Measurements from ENCODE around the gene F11.
"Not testable (repeated sequence)": the region's sequence is repeated elsewhere in the genome, so short reads cannot be mapped to it uniquely, and the experiment has no call there.

F11 gene

GRCh38 chr4:186264660-186265059, 1.3 kb upstream of the F11 start:
- H3K27me3 ChIP-seq (ENCODE audit: control insufficient read depth, low read length): 0 out of 2 replicates have a peak, but pooled peaks cover 5% of the 10 kb centered on the region
- H3K4me3 ChIP-seq (ENCODE audit: low read length): no peak overlapping the region
- no peaks in the 10 kb centered on the region for H3F3A ChIP-seq (ENCODE audit: control insufficient read depth, insufficient read depth)
- no peaks in the 10 kb centered on the region for H3K9me2 ChIP-seq (replicated peaks; ENCODE audit: control insufficient read depth, low read length)
- no peak overlapping the region for H3K4me2 ChIP-seq (ENCODE audit: low read length)
- H4K20me1 ChIP-seq (ENCODE audit: control insufficient read depth, insufficient read depth, low read depth, low read length): no peaks in the 10 kb centered on the region
- H3K79me2 ChIP-seq (ENCODE audit: control insufficient read depth, low read length): no peaks in the 10 kb centered on the region
- H3K9me3 ChIP-seq (ENCODE audit: control insufficient read depth, insufficient read depth, low read length): no peaks in the 10 kb centered on the region
- H3K27ac ChIP-seq (ENCODE audit: low read depth, low read length): no peak overlapping the region
- no peaks in the 10 kb centered on the region for H3K4me1 ChIP-seq (ENCODE audit: control insufficient read depth, low read length)
- TF ChIP-seq EZH2phosphoT487 (IDR thresholded peaks at IDR 0.05; ENCODE audit: borderline replicate concordance, low read length) (no peak), CTCF (IDR thresholded peaks at IDR 0.05; ENCODE audit: low read depth, low read length, poor library complexity, severe bottlenecking) (no peak)
- H3K36me3 ChIP-seq (ENCODE audit: control insufficient read depth, low read length): no peaks in the 10 kb centered on the region

GRCh38 chr4:186265250-186265649, 739 bp upstream of the F11 start:
- not testable (repeated sequence) for H3F3A ChIP-seq (ENCODE audit: control insufficient read depth, insufficient read depth); H3K27ac ChIP-seq (ENCODE audit: low read depth, low read length); H4K20me1 ChIP-seq (ENCODE audit: control insufficient read depth, insufficient read depth, low read depth, low read length); H3K9me3 ChIP-seq (ENCODE audit: control insufficient read depth, insufficient read depth, low read length); H3K4me1 ChIP-seq (ENCODE audit: control insufficient read depth, low read length); H3K9me2 ChIP-seq (replicated peaks; ENCODE audit: control insufficient read depth, low read length); H3K27me3 ChIP-seq (ENCODE audit: control insufficient read depth, low read length); H3K4me2 ChIP-seq (ENCODE audit: low read length); H3K4me3 ChIP-seq (ENCODE audit: low read length); H3K79me2 ChIP-seq (ENCODE audit: control insufficient read depth, low read length); H3K36me3 ChIP-seq (ENCODE audit: control insufficient read depth, low read length)

GRCh38 chr4:186266729-186267456, 904 bp downstream of the F11 start:
- Histone ChIP-seq H3K27me3 (ENCODE audit: control insufficient read depth, low read length) (0 out of 2 replicates have a peak, but pooled peaks cover 5% of the 10 kb centered on the region), H3K27ac (ENCODE audit: low read depth, low read length) (no peak overlapping the region), H3F3A (ENCODE audit: control insufficient read depth, insufficient read depth) (no peaks in the 10 kb centered on the region), H3K4me1 (ENCODE audit: control insufficient read depth, low read length) (no peaks in the 10 kb centered on the region), H3K79me2 (ENCODE audit: control insufficient read depth, low read length) (no peaks in the 10 kb centered on the region), H4K20me1 (ENCODE audit: control insufficient read depth, insufficient read depth, low read depth, low read length) (no peaks in the 10 kb centered on the region), H3K4me3 (ENCODE audit: low read length) (no peak overlapping the region), H3K4me2 (ENCODE audit: low read length) (no peak overlapping the region), H3K9me3 (ENCODE audit: control insufficient read depth, insufficient read depth, low read length) (no peaks in the 10 kb centered on the region), H3K36me3 (ENCODE audit: control insufficient read depth, low read length) (no peaks in the 10 kb centered on the region), H3K9me2 (replicated peaks; ENCODE audit: control insufficient read depth, low read length) (no peaks in the 10 kb centered on the region)
- TF ChIP-seq EZH2phosphoT487 (IDR thresholded peaks at IDR 0.05; ENCODE audit: borderline replicate concordance, low read length) (no peak), CTCF (IDR thresholded peaks at IDR 0.05; ENCODE audit: low read depth, low read length, poor library complexity, severe bottlenecking) (no peak)

GRCh38 chr4:186271081-186271678, 5.2 kb downstream of the F11 start:
- no peaks in the 10 kb centered on the region for H3K79me2 ChIP-seq (ENCODE audit: control insufficient read depth, low read length)
- H3K36me3 ChIP-seq (ENCODE audit: control insufficient read depth, low read length): no peaks in the 10 kb centered on the region

More at GRCh38 chr4:186271081-186271678, 5.2 kb downstream of the F11 start:
- H3K4me3 ChIP-seq (ENCODE audit: low read length): no peak overlapping the region
- H3K4me2 ChIP-seq (ENCODE audit: low read length): no peak overlapping the region
- H3K9me3 ChIP-seq (ENCODE audit: control insufficient read depth, insufficient read depth, low read length): no peaks in the 10 kb centered on the region
- H3K27ac ChIP-seq (ENCODE audit: low read depth, low read length): no peak overlapping the region
- H3K4me1 ChIP-seq (ENCODE audit: control insufficient read depth, low read length): no peaks in the 10 kb centered on the region
- no peaks in the 10 kb centered on the region for H3F3A ChIP-seq (ENCODE audit: control insufficient read depth, insufficient read depth)
- no peak for TF ChIP-seq EZH2phosphoT487 (IDR thresholded peaks at IDR 0.05; ENCODE audit: borderline replicate concordance, low read length)
- no peak for TF ChIP-seq CTCF (IDR thresholded peaks at IDR 0.05; ENCODE audit: low read depth, low read length, poor library complexity, severe bottlenecking)
- no peaks in the 10 kb centered on the region for H3K9me2 ChIP-seq (replicated peaks; ENCODE audit: control insufficient read depth, low read length)
- no peaks in the 10 kb centered on the region for H4K20me1 ChIP-seq (ENCODE audit: control insufficient read depth, insufficient read depth, low read depth, low read length)
- 0 out of 2 replicates have a peak, but pooled peaks cover 3% of the 10 kb centered on the region for H3K27me3 ChIP-seq (ENCODE audit: control insufficient read depth, low read length)
